Activated T-cell treated with anti-CD3 and anti-CD28 coated beads, Interleukin-2, amount 50 U/mL, for 72 hours (primary cell): ENCODE measurements around the gene CBX1. TPM values are rescaled to one million over a fixed set of nuclear protein-coding genes. Genes with fewer than 3 reads are reported as not detected.

Experiments
- ATAC-seq, 2 donors: fragments of 150-1000 bp; cut with Tn5 transposase; replicated peaks in 1 of 2; 2 replicates each; pipeline ENCODE4 v1.10.0; 2021; ENCODE audit warnings: moderate library complexity in 2 of 2, mild to moderate bottlenecking in 1 of 2
- DNase-seq, 2 donors: peaks; one replicate each; pipeline ENCODE4 v3.0.0; 2021 to 2022; ENCODE audit warnings: mixed read lengths in 1 of 2
- H3K27ac Mint-ChIP-seq: one replicate; pipeline ENCODE4 v1.8.0; 2022; ENCODE audit warnings: mild to moderate bottlenecking, moderate library complexity, mixed read lengths
- H3K27me3 Mint-ChIP-seq: one replicate; pipeline ENCODE4 v1.8.0; 2022; ENCODE audit warnings: low read depth, mixed read lengths
- H3K36me3 Mint-ChIP-seq, 2 donors: one replicate each; pipeline ENCODE4 v1.8.0; 2022; ENCODE audit warnings: mixed read lengths in 2 of 2, mild to moderate bottlenecking in 1 of 2; ENCODE audit not compliant: insufficient read depth in 2 of 2
- H3K4me1 Mint-ChIP-seq: one replicate; pipeline ENCODE4 v1.8.0; 2022; ENCODE audit warnings: low read depth, mixed read lengths
- H3K4me3 Mint-ChIP-seq, 2 donors: one replicate each; pipeline ENCODE4 v1.8.0; 2022; ENCODE audit warnings: mild to moderate bottlenecking in 2 of 2, mixed read lengths in 2 of 2, moderate library complexity in 2 of 2
- H3K9me3 Mint-ChIP-seq, 2 donors: one replicate each; pipeline ENCODE4 v1.8.0; 2022; ENCODE audit warnings: mixed read lengths in 2 of 2
- total RNA-seq, 2 donors: library from RNA; stranded (reverse); gene quantifications; one replicate each; pipeline ENCODE4 v1.2.3, GENCODE V29; 2022

The CBX1 gene
- total RNA-seq, 2 donors from 2014 or later = 47.0 to 62.3 TPM

DNA sequence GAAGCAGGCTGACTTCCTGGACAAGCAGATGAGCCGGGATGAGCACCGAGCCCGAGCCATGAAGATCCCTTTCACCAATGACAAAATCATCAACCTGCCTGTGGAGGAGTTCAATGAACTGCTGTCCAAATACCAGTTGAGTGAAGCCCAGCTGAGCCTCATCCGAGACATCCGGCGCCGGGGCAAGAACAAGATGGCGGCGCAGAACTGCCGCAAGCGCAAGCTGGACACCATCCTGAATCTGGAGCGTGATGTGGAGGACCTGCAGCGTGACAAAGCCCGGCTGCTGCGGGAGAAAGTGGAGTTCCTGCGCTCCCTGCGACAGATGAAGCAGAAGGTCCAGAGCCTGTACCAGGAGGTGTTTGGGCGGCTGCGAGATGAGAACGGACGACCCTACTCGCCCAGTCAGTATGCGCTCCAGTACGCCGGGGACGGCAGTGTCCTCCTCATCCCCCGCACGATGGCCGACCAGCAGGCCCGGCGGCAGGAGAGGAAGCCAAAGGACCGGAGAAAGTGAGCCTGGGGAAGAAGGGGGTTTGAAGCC is 42.1 kb downstream of the CBX1 start:
- no peak overlapping the region for H3K4me3 Mint-ChIP-seq
- DNase-seq = no peak
- H3K36me3 Mint-ChIP-seq = peaks cover 31 to 51% of the 10 kb centered on the region in 2 donors
- H3K9me3 Mint-ChIP-seq = no peaks in the 10 kb centered on the region
- no peaks in the 10 kb centered on the region for H3K27me3 Mint-ChIP-seq
- peak overlapping the region; percentile 90 for H3K27ac Mint-ChIP-seq
- H3K4me1 Mint-ChIP-seq = peaks cover 47% of the 10 kb centered on the region
- ATAC-seq = no peak

DNA sequence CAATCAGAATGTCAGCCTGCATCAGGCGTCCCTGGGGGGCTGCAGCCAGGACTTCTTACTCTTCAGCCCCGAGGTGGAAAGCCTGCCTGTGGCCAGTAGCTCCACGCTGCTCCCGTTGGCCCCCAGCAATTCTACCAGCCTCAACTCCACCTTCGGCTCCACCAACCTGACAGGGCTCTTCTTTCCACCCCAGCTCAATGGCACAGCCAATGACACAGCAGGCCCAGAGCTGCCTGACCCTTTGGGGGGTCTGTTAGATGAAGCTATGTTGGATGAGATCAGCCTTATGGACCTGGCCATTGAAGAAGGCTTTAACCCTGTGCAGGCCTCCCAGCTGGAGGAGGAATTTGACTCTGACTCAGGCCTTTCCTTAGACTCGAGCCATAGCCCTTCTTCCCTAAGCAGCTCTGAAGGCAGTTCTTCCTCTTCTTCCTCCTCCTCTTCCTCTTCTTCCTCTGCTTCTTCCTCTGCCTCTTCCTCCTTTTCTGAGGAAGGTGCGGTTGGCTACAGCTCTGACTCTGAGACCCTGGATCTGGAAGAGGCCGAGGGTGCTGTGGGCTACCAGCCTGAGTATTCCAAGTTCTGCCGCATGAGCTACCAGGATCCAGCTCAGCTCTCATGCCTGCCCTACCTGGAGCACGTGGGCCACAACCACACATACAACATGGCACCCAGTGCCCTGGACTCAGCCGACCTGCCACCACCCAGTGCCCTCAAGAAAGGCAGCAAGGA is 42.7 kb downstream of the CBX1 start:
- Mint-ChIP-seq H3K9me3 (no peaks in the 10 kb centered on the region), H3K27ac (peak overlapping the region; percentile 100), H3K27me3 (no peaks in the 10 kb centered on the region), H3K4me3 (no peak overlapping the region), H3K36me3 (peaks cover 31 to 54% of the 10 kb centered on the region in 2 donors), H3K4me1 (peaks cover 53% of the 10 kb centered on the region)
- ATAC-seq (no peak), DNase-seq (no peak)

GRCh38 chr17:48057626-48058025 is 43.7 kb downstream of the CBX1 start:
- DNase-seq (no peak), ATAC-seq (no peak)
- peaks cover 33 to 56% of the 10 kb centered on the region in 2 donors for H3K36me3 Mint-ChIP-seq
- H3K9me3 Mint-ChIP-seq = no peaks in the 10 kb centered on the region
- H3K4me1 Mint-ChIP-seq = peaks cover 62% of the 10 kb centered on the region
- H3K27ac Mint-ChIP-seq = peak overlapping the region; percentile 100
- H3K4me3 Mint-ChIP-seq = peak overlapping the region; percentile 78 to 93
- H3K27me3 Mint-ChIP-seq = no peaks in the 10 kb centered on the region

DNA sequence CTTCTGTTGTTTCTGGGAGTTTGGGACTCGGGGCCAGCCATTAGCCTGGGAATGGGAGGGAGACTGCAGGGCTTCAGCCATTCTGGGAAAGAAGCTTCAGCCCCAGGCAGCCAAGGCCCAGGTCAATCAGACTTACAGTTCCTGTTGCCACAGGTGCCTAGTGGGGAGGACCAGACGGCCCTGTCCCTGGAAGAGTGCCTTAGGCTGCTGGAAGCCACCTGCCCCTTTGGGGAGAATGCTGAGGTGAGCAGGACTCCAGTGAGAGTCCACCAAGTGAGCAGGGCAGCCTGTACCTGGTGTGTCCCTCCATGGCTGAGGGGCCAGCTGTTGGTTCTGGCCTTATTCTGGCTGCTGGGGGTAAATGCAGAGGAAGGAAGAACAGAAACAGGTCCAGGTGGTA is 44.4 kb downstream of the CBX1 start:
- H3K27me3 Mint-ChIP-seq = no peaks in the 10 kb centered on the region
- no peak for DNase-seq
- H3K9me3 Mint-ChIP-seq = no peaks in the 10 kb centered on the region
- ATAC-seq = no peak
- peak overlapping the region; percentile 78 to 93 for H3K4me3 Mint-ChIP-seq
- H3K27ac Mint-ChIP-seq = peak overlapping the region; percentile 100
- H3K4me1 Mint-ChIP-seq = peaks cover 70% of the 10 kb centered on the region
- H3K36me3 Mint-ChIP-seq = peaks cover 35 to 55% of the 10 kb centered on the region in 2 donors

GRCh38 chr17:48056246-48056745 is 45.0 kb downstream of the CBX1 start:
- ATAC-seq = no peak
- DNase-seq = no peak
- H3K4me1 Mint-ChIP-seq = peaks cover 73% of the 10 kb centered on the region
- H3K27me3 Mint-ChIP-seq = no peaks in the 10 kb centered on the region
- H3K9me3 Mint-ChIP-seq = no peaks in the 10 kb centered on the region
- H3K36me3 Mint-ChIP-seq = peaks cover 38 to 57% of the 10 kb centered on the region in 2 donors
- peak overlapping the region; percentile 100 for H3K27ac Mint-ChIP-seq
- peak overlapping the region; percentile 78 to 93 for H3K4me3 Mint-ChIP-seq

- H3K27me3 Mint-ChIP-seq = no peaks in the 10 kb centered on the region
- H3K36me3 Mint-ChIP-seq = peaks cover 39 to 57% of the 10 kb centered on the region in 2 donors
- DNase-seq (peak; percentile 81 to 82), ATAC-seq (peak; percentile 83 to 86)
- H3K27ac Mint-ChIP-seq = peak overlapping the region; percentile 100
- peak overlapping the region; percentile 78 to 93 for H3K4me3 Mint-ChIP-seq
- peaks cover 77% of the 10 kb centered on the region for H3K4me1 Mint-ChIP-seq
- H3K9me3 Mint-ChIP-seq = no peaks in the 10 kb centered on the region
These were observed 45.6 kb downstream of the CBX1 start for GRCh38 chr17:48055531-48056245.

- no peak for ATAC-seq
These were observed 46.8 kb downstream of the CBX1 start for GRCh38 chr17:48054238-48055185.

DNA sequence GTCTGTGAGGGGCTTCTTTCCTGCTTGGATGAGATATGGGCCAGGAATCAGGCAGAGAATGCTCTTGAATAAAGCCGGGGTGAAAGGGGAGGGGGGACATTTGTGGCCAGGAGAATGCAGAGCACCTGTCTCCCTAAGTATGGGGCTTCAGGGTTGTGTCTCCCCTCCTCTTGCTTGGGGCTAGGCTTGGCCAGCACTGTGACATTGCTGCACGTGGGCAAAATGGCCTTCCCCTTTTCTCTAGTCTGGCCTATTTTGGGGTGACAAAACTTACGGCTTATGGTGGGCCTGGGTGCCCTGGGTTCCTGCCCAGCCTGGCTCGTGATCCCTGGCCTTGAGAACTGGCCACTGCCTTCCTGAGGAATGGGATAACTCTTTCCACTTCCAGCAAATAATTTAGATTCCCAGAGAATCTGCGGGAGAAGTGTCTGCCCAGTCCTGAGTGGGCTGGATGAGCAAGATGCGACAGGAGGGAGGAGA is 47.5 kb downstream of the CBX1 start:
- DNase-seq (no peak), ATAC-seq (no peak)
- H3K9me3 Mint-ChIP-seq = no peaks in the 10 kb centered on the region
- no peaks in the 10 kb centered on the region for H3K27me3 Mint-ChIP-seq
- H3K4me1 Mint-ChIP-seq = peaks cover 80% of the 10 kb centered on the region
- H3K4me3 Mint-ChIP-seq = peak overlapping the region; percentile 85
- H3K36me3 Mint-ChIP-seq = peaks cover 38 to 57% of the 10 kb centered on the region in 2 donors
- H3K27ac Mint-ChIP-seq = peak overlapping the region; percentile 95

More at GRCh38 chr17:48054238-48055185, 46.8 kb downstream of the CBX1 start:
- no peaks in the 10 kb centered on the region for H3K27me3 Mint-ChIP-seq
- H3K4me1 Mint-ChIP-seq = peaks cover 83% of the 10 kb centered on the region
- peaks cover 41 to 60% of the 10 kb centered on the region in 2 donors for H3K36me3 Mint-ChIP-seq
- no peaks in the 10 kb centered on the region for H3K9me3 Mint-ChIP-seq
- H3K4me3 Mint-ChIP-seq = peak overlapping the region; percentile 85 to 93
- H3K27ac Mint-ChIP-seq = peak overlapping the region; percentile 100
- DNase-seq = no peak

GRCh38 chr17:48052956-48053757 is 48.1 kb downstream of the CBX1 start:
- ATAC-seq = no peak
- Mint-ChIP-seq H3K27ac (peak overlapping the region; percentile 95), H3K36me3 (peaks cover 36 to 56% of the 10 kb centered on the region in 2 donors), H3K27me3 (no peaks in the 10 kb centered on the region), H3K9me3 (no peaks in the 10 kb centered on the region), H3K4me3 (peak overlapping the region; percentile 85), H3K4me1 (peaks cover 74% of the 10 kb centered on the region)
- peak; percentile 16 to 30 for DNase-seq

DNA sequence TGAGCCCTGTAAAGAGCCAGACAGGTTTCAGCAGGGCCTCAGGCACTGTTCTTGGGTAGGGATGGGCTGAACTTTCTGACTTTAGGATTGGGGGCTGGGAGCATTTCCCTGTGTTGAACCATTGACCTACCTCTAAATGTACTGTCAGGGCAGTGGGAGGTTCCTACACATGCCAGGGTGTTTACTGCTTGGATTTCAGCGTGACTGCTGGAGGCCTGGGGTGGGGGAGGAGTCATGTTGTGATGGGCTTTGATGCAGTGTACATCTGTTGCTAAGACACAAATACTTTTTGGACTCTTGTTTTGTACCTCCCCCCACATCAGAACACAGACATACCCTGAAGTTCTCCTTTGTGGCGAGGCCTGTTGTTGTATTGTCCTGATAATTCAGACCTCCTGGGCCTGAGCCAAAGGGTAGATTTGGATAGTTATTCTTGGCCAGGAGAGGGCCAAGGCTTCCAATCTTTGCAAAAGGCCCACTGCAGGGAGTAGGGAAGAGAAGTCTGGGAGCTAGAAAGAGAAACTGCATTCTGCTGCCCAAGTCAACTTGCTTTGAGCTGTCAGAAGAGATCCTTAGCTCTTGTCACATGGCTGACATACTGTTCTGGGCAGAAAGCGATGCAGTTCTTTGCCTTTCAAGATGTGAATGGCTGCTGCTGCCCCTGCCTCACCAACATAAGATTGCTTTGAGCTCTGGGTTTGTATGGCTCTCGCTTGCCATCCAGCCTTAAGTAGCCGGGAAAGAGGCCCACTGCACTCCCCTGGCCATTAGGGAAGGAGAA is 49.4 kb downstream of the CBX1 start:
- Mint-ChIP-seq H3K36me3 (peaks cover 33 to 54% of the 10 kb centered on the region in 2 donors), H3K4me3 (peak overlapping the region; percentile 85), H3K27ac (peak overlapping the region; percentile 77), H3K4me1 (peaks cover 69% of the 10 kb centered on the region), H3K27me3 (no peaks in the 10 kb centered on the region), H3K9me3 (no peaks in the 10 kb centered on the region)
- ATAC-seq = no peak
- DNase-seq = no peak

GRCh38 chr17:48051283-48051682 is 50.0 kb downstream of the CBX1 start:
- peak overlapping the region; percentile 85 for H3K4me3 Mint-ChIP-seq
- H3K27me3 Mint-ChIP-seq = no peaks in the 10 kb centered on the region
- H3K4me1 Mint-ChIP-seq = peaks cover 69% of the 10 kb centered on the region
- ATAC-seq = no peak
- no peak for DNase-seq
- H3K36me3 Mint-ChIP-seq = peaks cover 29 to 54% of the 10 kb centered on the region in 2 donors
- H3K27ac Mint-ChIP-seq = peak overlapping the region; percentile 77
- no peaks in the 10 kb centered on the region for H3K9me3 Mint-ChIP-seq
